Measurements from ENCODE around the gene ATP13A2.

The ATP13A2 gene

DNA sequence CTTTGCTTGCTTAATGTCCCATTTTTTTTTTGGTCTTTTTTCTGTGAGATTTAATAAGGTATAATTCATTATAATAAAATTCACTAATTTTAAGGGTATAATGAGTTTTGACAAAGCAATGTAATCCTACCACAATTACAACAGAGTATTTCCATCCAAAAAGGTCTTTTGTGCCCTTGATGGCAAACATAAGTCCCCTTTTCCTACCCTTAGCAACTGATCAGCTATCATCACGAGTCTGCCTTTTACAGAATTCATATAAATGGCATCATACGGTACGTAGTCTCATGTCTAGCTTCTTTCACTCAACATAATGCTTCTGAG is 34.6 kb upstream of the ATP13A2 start:
- no peak for TF ChIP-seq ZNF274 (IDR thresholded peaks at IDR 0.05; ENCODE audit: low read depth, low read length)
- H3K4me3 ChIP-seq (ENCODE audit: low read length), result no peak overlapping the region

DNA sequence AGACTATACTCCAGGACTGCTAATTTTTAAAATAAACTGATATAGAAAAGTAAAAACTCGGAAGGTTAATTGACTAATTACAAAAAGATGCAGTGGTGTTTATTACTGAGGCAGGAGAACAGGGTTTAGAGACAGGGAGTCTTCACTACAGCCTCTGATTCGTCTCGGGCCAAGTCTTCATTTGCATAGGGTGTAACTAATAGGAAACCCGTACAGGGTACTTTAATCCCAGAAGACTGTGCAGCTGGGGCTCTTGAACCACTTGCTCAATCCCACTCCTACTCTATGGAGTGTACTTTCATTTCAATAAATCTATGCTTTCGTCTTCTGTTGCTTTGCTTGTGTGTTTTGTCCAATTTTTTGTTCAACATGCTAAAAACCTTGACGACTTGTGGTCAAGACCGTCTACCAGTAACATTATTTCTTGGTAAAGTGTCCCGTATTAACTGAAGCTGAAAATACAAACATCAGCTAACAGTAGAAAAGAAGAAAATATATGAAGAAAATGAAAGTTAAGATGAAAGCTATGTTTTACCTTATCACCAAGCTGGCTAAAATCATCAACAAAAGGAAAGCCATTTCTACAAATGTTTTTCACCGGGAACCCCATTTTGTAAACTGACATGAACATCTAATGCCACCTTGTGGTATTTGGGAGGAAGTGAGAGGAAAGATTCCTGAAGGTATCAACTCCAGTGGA is 34.1 kb upstream of the ATP13A2 start:
- no peak overlapping the region for H3K4me3 ChIP-seq (ENCODE audit: low read length)
- no peak for TF ChIP-seq ZNF274 (IDR thresholded peaks at IDR 0.05; ENCODE audit: low read depth, low read length)

DNA sequence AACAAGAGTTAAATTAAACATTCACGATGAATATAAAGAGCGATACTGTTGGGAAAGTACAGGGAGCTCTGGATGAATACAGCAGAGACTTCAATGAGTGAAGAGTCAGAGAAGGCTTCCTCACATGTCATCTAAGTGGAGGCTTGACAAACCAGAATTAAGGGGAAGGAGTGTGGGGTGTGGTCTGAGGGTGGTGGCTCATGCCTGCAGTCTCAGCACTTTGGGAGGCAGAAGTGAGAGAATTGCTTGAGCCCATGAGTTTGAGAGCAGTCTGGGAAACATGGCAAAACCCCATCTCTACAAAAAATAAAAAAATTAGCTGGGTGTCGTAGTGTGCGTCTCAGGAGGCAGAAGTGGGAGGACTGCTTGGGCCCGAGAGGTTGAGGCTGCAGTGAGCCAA is 33.4 kb upstream of the ATP13A2 start:
- H3K4me3 ChIP-seq (ENCODE audit: low read length), result no peak overlapping the region

DNA sequence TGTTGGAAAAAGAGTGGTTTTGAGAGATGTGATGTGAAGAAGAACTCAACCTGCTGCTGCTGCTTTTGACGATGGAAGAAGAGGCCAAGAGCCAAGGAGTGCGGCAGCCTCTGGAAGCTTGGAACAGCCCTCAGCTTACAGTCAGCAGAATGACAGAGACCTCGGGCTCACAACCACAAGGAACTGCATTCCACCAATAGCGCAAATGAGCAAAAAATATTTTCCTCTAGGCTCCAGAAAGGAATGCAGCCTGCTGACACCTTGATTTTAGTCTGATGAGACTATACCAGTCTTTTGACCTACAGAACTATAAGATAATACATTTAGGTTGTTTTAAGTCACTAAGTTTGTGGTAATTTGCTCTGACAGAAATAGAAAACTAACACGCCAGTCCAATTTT is 31.9 kb upstream of the ATP13A2 start:
- TF ChIP-seq ZNF274 (IDR thresholded peaks at IDR 0.05; ENCODE audit: low read depth, low read length), result no peak

More for the DNA sequence above, 33.4 kb upstream of the ATP13A2 start:
- TF ChIP-seq ZNF274 (IDR thresholded peaks at IDR 0.05; ENCODE audit: low read depth, low read length), result no peak

DNA sequence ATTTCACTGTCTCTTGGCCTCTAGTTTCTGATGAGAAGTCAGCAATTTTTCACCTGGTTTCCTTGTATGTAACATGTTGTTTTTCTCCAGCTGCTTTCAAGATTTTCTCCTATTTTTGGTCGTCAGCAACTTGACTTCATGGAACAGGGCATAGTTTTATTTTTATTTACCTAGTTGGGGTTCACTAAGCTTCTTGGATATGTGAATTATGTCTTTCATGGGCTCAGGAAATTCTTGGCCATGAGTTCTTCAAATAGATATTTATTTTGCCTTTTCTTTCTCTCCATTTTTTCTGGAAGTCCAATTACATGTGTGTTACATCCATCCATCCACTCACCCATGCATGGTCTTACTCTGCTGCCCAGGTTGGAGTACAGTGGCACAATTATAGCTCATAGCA is 28.4 kb upstream of the ATP13A2 start:
- TF ChIP-seq ZNF274 (IDR thresholded peaks at IDR 0.05; ENCODE audit: low read depth, low read length), result no peak

More for the DNA sequence above, 31.9 kb upstream of the ATP13A2 start:
- H3K4me3 ChIP-seq (ENCODE audit: low read length), result no peak overlapping the region

DNA sequence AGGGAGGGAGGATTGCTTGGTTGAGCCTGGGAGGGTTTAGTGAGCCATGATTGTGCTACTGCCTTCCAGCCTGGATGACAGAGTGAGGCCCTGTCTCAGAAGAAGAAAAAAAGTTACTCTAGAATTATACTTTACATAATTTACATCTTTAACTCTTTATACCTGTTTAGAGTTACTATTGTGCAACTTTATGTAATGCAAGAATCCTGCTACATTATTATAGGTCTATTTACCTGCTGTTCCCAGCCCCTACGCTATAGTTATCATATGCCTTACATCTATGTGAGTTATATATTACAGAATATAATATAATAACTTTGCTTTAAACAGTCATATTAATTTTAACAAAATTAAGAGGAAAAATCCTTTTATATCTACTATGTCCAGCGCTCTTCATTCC is 27.8 kb upstream of the ATP13A2 start:
- TF ChIP-seq ZNF274 (IDR thresholded peaks at IDR 0.05; ENCODE audit: low read depth, low read length), result no peak
- no peak overlapping the region for H3K4me3 ChIP-seq (ENCODE audit: low read length)

More for the DNA sequence above, 28.4 kb upstream of the ATP13A2 start:
- no peak overlapping the region for H3K4me3 ChIP-seq (ENCODE audit: low read length)

DNA sequence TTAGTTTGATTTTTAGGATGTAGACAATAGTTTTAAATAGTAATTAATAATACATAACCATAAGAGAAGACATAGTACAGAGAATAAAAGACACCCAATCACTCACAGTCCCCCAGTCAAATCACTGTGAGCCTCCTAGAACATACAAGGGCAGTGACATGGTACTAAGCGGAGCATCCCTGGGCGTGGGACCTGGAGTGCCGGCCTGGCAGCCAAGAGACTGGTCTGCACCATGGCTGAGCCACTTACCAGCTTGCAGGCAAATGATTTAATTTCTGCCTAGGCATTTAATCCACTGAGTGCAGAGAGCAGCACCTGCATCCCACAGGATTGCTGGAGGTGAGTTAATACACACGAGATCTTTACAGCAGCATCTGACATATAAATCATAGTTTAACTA is 21.8 kb upstream of the ATP13A2 start:
- no peak overlapping the region for H3K4me3 ChIP-seq (ENCODE audit: low read length)
- TF ChIP-seq ZNF274 (IDR thresholded peaks at IDR 0.05; ENCODE audit: low read depth, low read length), result no peak

DNA sequence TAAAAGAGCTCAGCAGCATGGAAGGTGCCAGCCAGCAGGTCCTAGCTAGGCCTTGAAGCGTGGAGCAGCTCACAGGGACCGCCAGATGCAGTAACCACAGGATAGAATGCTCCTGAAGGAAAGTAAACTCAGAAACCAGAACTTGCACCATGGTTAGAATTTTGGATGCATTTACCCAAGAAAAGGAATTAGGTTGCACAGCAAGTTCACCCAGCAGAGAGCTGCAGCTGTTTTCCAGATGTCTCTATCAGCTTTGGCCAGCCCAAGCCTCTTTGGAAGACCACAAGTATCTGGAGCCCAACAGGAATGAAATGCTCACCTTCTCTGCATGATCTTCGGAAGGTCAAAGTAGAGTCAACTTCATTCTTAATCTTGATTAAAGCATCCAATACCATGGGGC is 21.0 kb upstream of the ATP13A2 start:
- no peak for TF ChIP-seq ZNF274 (IDR thresholded peaks at IDR 0.05; ENCODE audit: low read depth, low read length)

DNA sequence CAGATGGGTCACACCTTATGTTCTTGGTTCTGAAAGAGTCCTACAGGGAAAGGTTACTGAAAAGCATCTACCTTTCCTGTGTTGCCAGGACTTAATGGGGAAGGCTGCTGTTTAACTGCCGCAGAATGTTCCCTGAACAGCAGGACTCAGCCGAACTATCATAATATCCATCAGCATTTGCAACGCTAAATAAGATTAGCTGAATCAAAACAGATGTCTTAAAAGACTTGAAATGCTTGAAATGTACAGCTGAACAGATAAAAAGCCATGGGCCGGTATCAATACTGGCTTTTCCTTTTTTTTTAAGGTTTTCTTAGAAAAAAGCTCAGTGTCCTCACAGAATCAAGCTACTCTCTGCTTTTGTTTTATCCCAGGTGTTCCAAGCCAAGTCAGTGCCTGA is 19.7 kb upstream of the ATP13A2 start:
- H3K4me3 ChIP-seq (ENCODE audit: low read length), result no peak overlapping the region
- no peak for TF ChIP-seq ZNF274 (IDR thresholded peaks at IDR 0.05; ENCODE audit: low read depth, low read length)

More for the DNA sequence above, 21.0 kb upstream of the ATP13A2 start:
- no peak overlapping the region for H3K4me3 ChIP-seq (ENCODE audit: low read length)

DNA sequence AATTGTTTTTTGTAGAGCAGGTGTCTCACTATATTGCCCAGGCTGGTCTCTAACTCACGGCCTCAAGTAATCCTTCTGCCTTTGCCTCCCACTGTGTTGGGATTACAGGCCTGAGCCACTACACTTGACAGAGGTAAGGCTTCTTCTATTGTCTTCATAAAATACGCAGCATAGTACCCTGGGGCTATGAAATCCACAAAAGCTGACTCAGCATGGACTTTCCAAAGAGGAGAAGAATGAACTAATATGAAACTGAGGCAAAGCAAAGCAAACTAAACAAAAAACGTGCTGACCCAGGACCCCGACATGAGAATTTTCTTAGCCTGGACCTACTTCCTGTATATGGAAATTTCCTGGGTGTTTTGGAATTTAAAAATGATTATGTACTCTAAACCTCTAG is 18.5 kb upstream of the ATP13A2 start:
- no peak for TF ChIP-seq ZNF274 (IDR thresholded peaks at IDR 0.05; ENCODE audit: low read depth, low read length)
- H3K4me3 ChIP-seq (ENCODE audit: low read length), result no peak overlapping the region

DNA sequence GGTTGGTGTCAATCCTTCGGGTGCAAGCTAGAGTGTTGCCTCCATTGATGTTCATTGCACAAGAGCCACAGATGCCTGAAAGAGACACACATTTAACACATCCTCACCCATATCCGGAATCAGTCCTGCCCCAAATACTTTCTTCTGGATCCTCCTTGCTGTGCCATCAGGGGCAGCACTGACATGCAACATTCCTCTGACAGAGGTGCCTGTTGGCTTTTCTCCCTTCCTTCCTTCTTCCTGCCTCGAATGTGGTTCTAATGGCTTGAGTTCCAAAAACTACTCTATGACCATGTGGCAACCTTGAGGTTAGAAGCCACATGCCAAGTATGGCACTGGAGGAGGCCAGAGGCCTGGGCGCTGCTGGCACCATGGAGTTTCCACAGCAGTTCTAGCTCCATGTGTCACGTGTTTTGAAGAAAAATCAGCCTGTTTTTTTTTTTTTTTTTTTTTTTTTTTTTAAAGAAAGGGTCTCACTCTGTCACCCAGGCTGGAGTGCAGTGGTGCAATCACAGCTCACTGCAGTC is 17.0 kb upstream of the ATP13A2 start:
- no peak for TF ChIP-seq ZNF274 (IDR thresholded peaks at IDR 0.05; ENCODE audit: low read depth, low read length)
- no peak overlapping the region for H3K4me3 ChIP-seq (ENCODE audit: low read length)

DNA sequence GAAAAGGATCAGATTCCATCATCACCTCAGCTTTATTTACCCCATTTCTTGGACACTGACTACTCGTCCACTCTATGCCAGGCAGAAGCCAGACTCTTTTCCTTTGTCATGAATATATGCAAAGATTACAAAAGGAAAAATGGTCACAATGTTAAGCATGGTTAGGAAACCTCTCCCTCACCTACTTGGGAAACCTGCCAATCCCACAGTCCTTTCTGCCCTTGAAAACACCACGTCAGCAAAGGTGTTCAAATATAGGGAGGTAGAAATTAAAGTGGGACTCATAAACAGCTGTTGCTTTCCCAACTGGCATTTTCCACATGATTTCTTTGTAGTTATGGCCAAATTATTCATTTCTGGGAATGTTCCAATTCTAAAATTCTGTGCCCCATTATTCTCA is 16.2 kb upstream of the ATP13A2 start:
- no peak overlapping the region for H3K4me3 ChIP-seq (ENCODE audit: low read length)

DNA sequence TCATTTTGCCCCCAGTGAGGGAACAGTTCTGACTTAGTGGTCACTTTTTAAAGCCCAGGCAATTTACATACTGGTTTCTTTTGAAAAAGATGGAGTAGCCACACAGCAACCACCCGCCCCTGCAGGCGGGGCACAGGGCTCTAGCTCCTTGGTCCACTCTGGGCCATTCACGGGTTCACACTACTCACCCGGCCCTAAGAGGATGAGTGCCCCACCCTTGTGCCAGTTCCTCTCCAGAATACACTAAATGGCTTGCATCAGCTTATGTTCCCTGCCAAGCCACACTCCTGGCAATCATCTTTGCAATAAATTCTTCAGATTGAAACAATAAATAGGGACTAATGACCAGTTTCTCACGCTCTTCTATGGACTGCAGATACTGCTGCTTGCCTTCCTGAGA is 15.7 kb upstream of the ATP13A2 start:
- H3K4me3 ChIP-seq (ENCODE audit: low read length), result no peak overlapping the region
- TF ChIP-seq ZNF274 (IDR thresholded peaks at IDR 0.05; ENCODE audit: low read depth, low read length), result no peak

More for the DNA sequence above, 16.2 kb upstream of the ATP13A2 start:
- no peak for TF ChIP-seq ZNF274 (IDR thresholded peaks at IDR 0.05; ENCODE audit: low read depth, low read length)

DNA sequence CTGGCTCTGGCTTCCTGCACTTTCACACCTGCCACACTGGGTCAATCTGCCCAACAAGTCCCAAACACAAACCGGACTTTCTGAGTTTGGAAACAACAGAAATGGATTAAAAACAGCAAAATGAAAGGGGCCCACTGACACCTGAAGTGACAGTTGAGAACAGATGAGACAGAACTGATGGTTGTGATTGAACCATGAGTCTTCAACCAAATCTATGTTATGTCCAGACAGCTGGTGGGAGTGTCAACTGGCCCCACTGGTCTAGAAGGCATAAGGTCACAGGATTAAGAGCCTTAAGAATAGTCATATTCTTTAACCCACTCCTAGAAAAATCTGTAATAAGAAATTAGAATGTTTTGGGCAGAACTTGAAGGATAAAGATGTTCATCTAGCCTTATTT is 13.0 kb upstream of the ATP13A2 start:
- no peak overlapping the region for H3K4me3 ChIP-seq (ENCODE audit: low read length)
- no peak for TF ChIP-seq ZNF274 (IDR thresholded peaks at IDR 0.05; ENCODE audit: low read depth, low read length)

DNA sequence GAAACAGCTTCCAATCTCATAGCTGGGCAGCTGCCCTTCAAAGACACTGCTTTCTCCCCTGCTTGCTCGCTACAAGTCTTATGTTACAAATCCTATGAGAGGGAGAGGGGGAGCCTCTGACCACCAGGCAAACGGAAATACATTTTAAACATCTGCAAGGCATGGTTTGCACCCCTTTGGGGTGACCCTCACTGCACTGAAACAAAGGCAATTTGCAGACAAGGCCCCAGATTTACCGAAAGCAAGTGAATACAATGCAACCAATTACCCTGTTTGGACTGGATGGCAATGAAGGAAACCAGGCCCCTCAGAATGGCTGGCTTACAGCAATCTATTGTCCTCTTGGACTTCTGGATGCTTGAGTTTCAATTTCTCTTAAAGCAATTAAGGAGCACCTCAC is 11.8 kb upstream of the ATP13A2 start:
- H3K4me3 ChIP-seq (ENCODE audit: low read length), result no peak overlapping the region
- no peak for TF ChIP-seq ZNF274 (IDR thresholded peaks at IDR 0.05; ENCODE audit: low read depth, low read length)

DNA sequence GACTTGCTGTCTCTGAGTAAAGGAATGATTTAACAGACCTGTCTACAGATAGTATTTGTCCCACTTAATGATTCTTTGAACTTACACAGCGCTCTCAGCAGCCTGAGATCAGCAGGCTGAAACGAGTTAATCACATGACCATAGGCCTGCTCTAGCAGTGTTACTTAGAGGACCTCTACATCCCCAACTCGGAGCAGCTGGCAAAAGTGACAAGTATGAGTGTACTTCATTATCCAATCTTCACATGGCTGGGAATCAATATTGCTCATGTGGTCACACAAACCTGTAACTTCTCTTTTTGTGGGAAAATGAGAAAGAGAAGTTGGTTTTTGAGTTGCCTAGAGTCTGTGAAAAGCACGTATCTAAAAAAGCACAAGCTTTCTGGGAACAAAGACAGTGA is 11.4 kb upstream of the ATP13A2 start:
- no peak overlapping the region for H3K4me3 ChIP-seq (ENCODE audit: low read length)
- TF ChIP-seq ZNF274 (IDR thresholded peaks at IDR 0.05; ENCODE audit: low read depth, low read length), result no peak
